GM11168 (cell line): Measurements from ENCODE around the gene TEPSIN.

Experiments
- in situ Hi-C: fragments of 300-500 bp; cut with MboI; formaldehyde crosslinking; loops from one replicate; pipeline ENCODE4 v1.12.0; 2022; ENCODE audit warnings: low sequenced_read_pairs; ENCODE audit not compliant: unreplicated experiment

TEPSIN gene

DNA sequence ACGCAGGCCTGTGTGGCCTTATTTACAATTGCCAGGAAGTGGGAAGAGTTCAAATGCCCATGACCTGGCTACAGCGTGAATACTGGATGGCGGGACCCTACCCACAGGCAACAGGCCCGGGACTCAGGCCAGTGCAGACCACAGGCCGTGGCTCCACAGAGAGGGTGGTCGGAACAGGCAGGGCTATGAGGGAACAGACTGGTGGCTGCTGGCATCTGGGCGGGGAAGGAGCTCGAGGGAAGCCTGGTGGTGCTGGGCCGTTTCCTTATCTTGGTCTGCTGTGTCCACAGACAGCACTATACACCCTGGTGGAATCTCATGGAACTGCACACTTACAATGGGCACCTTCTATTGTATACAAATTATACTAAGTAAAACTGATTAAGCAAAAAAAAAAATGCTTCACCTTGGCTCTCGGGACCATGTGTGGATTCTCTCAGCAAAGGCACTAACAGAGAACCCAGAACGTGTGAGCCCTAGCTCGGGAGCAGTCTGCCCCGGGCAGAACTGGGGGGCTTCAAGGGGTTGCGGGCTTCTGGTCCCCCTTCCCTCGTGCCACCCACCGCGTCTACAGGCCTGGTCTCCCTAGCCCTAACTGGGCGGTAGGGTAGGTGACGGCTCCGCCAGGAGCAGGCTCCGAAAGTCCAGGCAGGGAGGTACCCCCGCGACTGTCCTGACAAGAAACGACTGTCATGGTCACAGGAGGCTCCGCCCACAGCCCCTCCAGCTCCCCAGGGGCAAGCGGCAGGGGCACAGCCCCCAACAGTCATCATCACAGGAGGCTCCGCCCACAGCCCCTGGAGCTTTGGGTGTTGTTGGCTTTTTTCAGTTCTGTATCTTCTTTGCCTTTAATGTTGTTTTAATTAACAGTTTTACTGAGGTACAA lies 37.9 kb downstream of the TEPSIN start:
- in situ Hi-C loops: no loop called here

DNA sequence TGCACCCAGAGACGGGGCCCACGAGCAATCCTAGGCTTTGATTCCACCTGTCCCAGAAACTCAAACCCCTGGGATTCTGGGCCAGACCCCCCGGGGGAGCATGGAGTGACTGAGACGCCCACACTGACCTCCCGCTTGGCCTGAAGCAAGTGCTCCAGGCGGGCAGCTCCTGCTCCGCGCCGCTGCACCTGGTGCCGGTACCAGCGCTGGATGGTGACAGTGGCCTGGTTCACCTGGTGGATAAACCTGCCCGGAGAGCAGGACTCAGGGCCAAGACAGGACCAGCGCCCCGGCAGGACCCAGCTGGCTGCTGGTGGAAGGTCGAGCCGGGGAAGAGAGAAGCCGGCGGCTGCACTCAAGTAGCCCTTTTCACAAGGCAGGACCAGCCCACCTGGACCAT lies 38.7 kb downstream of the TEPSIN start:
- in situ Hi-C loops: no loop called here

DNA sequence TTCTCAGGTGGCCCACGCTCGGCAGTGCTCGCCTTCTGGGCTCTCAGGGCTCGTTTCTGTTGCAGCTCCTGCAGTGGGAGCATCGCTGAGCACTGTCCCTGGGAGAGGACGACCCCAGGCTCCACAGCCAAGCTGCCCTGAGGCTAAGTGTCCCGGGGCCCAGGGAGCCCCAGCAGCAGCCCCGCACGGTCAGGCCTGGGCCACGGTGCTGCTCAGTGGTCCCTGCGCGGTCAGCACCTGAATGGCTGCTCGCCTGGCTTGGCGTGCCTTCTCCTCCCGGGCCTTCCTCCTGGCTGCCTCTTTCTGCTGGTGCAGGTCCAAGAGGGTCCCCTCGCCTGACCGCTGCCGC lies 39.4 kb downstream of the TEPSIN start:
- in situ Hi-C loops: no loop called here

DNA sequence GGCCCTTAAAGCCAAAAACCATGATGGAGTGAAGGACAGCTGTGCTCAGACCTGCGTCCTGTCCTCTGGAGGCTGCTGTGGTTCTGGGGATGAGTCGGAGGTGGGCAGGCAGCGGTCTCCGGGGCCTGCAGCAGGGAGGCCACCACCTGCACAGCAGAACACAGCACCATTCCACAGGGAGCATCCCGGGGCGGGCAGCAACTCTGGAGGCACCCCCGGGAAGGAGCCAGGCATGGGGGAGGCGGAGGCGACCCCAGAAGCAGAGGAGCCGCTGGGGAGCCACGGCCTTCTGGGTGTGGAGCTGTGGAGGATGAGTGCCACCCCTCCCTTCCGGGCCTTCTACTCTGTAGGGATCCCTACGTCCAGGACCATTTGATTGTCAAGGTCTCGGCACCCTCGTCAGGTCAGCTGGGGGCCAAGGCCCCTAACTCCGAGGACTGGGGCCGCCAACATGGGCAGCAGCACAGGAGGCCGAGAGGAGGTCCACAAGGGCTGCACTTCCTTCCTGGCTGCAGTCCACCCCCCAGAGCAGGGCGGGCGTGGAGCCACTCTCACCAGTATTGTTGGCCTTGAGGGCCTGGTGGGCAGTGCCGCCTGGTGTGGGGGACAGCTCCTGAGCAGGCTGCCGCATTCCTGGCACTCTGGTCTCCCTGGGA lies 39.9 kb downstream of the TEPSIN start:
- in situ Hi-C loops: no loop called here

DNA sequence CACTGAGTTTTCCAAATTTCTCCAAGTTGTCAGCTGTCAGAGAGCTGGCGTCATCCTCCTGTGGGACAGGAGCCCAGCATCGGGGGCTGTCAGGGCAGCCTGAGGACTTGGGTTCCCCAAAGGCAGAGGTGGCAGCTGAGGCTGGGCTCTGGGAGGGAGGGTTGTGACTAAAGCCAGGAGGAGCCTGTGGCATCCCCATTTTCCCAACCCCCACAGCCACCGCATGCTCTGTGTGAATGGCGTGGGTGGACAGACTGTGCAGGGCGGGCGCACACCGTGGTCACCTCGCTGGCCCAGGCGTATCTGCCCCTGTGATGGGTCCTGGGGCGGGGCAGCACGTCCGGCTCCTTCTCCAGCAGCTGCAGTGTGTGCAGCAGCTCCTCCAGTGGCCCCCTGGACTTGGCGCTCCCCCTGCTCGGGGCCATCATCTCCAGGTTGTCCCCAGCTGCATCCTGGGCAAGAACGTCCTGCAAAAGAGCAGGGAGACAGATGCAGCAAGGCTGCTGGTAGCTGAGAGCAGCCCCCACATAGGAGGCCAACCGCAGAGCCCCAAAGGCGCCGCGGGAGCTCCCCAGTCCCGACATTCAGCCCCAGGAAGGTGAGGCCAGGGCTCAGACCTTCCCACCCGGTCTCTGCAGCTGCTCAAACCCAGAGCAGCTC lies 40.9 kb downstream of the TEPSIN start:
- in situ Hi-C loops: no loop called here

DNA sequence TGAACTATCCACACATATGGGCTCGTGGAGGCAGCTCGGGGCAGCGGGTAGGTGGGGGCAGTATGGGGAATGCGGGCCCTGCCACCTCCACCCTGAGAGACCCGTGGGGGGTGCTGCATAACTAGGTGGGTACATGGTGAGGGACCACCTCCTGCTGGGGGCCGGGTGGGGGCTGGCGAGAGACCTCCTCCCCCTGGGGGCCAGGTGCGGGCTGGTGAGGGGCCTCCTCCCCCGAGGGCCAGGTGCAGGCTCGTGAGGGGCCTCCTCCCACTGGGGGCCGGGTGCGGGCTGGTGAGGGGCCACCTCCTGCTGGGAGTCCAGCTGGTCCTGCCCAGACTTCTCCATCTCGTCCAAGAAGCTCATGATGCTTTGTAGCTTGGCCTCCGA lies 41.5 kb downstream of the TEPSIN start:
- in situ Hi-C loops: no loop called here

DNA sequence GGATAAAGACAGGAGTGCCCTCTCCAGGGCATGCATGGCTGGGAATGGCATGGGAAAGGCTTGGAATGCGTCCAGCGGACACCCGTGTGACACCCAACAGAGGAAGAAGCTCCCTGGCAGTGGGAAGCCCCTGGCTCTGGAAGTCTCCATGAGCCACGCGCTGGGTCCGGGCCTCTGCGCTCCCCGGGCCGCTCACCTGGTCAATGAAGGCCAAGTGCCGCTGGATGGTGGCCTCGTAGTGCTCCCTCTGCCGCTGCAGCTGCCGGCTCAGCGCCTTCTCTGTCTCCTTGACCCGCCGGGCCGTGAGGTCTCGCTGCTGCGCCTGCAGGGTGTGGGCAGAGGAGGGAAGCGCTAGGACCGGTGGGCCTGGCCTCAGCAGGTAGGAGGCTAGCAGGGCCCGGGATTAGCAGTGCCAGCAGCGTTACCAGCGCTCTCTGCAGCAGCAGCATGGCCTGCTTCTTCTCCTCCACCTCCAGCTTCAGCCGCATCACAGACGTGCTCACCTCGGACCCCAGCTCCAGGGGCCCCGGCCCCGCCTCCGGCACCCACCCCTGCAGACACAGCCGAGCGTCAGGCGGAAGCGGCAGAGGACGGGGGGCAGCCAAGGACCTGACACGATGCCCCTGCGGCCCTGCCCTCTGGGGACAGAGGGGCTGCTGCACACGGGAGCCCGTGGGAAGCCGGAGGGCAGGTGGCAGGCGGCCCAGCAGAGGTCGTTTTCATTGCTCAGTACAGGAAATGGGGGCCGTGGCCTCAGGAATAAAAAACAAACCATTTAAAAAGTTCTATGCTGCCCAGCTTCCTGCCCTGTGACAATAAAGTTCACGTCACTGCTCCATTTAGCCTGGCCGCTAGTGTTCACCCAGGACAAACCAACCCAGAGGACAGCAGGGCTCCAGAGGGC lies 42.1 kb downstream of the TEPSIN start:
- in situ Hi-C loops: no loop called here

DNA sequence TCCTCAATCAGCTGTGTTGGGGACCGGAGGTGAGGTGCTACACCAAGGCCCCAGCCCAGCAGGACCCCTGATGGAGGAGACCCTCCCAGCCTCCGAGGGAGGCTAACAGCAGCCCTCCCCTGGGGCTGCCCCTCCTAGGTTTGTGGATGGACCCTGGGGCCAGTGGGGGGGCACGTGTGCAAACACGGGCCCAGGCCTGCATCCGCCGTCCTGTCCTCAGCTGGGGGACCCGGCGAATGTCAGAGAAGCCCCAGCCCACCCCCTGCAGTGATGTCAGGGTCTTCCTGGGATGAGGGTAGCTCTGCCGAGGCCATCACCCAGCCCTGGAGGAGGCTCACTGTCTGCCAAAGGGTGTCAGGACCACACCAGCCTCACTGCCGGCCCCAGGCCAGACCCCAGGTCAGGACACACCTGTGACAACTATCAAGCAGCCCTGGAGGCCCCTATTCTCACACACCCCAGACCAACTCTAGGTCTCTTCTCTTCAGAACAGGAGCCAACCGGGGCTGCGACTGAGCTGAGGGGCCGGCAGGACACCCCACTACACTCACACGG lies 42.8 kb downstream of the TEPSIN start:
- in situ Hi-C loops: no loop called here

DNA sequence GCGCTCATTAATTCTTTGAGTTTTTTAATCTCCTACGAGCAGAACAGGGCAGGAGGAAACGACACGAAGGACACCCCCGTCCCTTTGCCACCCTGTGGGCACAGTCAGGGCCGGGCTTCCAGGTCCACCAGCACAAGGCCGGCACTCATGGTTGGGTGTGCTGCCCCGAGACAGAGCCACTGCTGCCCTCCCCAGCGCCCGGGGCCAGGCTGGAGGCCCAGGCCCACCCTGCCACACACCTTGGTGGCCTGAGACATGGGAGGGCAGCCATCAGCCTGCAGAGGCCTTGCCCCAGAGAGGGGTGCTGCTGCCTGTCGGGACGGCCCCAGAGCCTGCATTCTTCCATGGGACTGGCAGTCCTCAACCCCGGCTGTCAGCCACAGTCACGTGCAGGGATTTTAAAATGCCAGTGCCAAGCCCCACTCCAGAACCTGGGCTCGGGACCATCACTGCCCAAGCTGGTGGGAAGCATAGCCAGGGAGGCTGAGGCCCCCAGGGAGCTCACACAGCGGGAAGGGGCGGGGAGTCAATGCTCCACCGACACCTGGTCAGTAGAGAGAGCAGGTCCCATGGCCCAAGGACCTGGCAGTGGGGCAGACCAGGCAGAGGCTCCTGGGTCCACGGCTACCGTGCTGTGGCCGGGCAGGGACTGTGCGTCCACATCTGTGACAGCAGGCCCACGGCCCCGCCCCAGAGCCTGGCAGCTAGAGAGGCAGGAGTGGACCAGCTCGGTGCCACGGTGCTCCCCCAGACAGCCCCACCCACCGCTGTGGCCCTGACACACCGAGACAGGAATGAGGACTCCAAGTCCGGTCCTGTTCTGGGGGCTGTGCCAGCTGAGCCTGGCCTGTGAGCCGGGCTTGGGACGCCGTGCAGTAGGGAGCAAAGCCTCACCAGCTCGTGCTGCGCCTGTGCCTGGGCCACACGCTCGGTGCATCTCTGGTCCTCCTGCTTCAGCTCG lies 43.6 kb downstream of the TEPSIN start:
- in situ Hi-C loops: no loop called here

DNA sequence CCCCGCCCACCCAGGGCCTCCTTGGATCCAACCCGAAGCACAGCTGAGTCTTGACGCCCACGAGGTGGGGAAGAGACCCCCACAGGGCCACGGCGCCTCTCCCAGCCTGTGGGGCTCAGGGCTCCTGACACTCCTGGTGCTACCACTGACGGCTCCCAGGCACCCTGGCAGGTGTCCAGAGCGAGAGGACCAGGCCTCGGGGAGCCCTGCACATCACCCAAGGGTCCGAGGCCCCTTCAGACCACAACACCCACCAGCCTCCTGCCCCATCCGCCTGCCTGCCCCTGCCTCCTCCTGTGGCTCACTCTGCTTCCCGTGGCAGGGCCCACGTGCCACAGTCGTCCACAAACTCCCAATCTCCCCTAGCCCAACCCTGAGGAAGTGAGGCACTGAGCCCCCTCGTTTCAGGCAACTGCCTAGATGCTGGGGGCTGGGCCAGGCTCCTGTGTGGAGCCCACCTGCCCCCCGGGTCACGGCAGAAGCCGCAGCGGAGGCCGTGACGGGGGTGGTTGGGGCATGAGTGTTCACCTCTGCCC lies 44.6 kb downstream of the TEPSIN start:
- in situ Hi-C loops: no loop called here

DNA sequence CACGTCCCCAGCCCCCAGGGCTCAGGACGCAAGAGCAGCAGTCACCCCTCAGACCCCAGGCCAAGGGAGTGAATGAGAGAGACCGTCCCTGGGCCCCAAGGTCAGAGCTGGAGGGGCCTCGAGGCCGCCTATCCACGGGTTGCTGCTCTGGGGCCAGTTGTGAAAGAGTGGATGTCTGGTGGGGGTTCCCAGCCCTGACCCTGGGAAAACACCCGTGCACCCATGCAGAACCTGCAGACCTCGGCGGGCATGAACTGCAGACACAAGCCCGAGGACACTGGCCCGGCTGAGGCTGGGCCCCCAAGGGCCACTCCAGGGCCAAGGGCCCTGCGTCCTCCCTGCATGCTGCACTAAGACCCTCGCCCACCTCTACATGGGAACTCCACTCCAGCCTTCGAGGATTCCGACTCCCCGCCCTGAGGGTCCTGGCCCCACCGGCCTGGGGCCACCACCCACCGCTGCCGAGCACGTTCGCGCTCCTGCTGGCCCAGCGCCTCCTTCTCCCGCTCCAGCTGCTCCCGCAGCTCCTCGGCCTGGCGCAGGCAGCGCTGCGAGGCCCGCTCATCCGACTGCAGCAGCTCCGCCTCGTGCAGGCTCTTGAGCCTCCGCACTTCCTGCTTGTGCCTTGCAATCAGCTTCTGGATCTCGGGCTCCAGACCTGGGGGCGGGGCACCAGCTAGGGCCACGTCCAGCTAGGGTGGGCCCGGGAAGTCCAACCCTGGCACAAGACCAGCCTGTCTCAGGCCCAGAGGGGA lies 45.2 kb downstream of the TEPSIN start:
- in situ Hi-C loops: no loop called here

DNA sequence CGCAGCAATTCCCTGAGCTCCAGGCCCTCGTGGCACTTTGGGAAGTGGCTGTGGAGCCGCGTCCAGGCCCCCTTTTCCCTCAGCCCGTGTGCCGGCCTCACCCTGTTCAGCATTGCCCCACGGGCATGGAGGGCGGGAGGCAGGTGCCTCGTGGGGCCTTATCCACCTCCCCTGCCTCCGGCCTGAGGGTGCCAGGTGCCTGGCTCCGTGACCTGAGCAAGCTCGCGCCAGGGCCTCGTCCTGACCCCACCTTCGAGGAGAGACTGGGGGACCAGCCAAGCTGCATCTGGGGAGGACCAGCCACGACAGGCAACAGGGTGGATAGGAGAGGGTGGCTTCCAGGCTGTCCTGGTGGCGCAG lies 45.8 kb downstream of the TEPSIN start:
- in situ Hi-C loops: no loop called here

DNA sequence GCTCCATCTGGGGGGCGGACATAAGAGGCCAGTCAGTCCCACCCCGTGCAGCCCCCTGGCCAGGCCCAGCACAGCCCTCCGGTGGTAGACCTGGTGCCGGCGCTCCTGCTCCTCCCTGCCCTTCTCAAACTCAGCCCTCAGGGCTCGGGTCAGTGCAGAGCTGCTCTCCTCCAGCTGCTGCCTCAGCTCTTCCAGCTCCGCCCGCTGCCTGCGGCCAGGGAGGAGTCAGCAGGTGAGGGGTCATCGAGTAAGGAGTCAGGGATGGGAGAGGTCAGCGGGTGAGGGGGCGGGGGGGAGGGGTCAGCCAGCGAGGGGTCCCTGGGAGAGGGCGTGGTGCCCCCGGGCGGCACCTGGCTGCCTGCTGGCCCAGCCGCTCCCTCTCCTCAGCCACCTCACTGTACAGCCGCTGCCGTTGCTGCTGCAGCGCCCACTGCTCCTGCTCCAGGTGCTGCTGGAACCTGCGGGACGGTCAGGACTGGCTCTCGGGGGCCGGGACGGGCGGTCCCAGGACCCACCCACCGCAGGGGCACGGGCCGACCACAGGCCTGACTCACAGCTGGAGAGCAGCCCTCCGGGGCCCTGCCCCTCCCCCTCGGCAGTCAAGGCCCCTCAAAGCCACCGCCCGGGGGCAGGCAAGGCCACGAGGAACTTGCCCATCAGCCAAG lies 46.3 kb downstream of the TEPSIN start:
- in situ Hi-C loops: no loop called here

DNA sequence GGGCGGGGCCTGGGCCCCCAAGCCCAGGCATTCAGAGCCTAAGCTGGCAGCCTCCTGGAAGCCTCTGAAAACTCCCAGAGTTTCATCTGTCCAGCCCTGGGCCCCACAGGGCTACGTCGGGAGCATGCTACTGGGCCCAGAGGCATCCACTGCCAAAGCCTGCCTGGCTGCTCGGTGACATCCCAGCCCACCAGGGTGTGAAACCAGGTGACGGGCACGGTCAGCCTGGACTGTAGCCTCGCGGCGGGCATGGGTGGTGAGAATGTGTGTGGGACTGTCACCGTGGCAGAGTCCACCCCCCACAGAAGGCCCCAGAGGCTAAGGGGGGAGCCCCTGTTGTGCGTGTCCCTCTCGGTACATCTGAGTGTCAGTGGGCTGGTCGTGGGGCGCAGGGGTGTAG lies 47.2 kb downstream of the TEPSIN start:
- in situ Hi-C loops: no loop called here

DNA sequence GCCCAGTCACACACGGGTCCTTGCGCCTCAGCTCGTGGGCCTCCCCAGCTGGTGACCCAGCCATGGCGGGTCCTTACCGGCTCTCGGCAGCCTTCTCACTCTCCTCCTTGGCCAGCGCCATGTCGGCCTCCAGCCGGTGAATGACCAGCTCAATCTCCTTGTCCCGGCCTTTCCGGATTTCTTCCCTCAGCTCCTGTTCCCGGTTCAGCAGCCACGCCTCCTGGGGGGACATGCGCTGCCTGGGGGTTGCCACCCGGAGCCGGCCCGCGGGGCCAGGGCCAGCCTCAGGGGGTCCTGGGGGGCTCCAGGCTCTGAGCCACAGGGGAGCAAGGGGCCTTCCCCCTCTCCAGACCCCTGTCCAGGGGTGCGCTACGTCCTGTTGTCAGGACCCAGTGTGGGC lies 47.7 kb downstream of the TEPSIN start:
- in situ Hi-C loops: no loop called here

DNA sequence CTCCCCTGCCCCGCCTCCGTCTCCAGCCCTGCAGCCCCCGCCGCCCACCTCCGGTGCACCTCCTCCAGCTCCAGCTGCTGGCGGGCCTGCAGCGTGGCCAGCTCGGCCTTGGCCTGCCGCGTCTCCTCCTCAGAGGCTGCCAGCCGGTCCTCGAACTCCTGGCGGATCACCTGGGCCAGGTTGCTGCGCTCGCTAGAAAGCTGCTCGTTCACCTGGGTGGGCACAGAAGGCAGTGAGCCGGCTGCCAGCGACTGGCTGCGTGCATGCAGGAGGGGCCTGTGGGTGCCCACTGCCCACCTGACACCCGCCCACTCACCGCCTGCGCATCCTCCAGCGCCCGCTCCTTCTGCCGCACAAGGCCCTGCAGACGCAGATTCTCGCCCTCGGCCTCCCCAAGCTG lies 48.3 kb downstream of the TEPSIN start:
- in situ Hi-C loops: no loop called here

DNA sequence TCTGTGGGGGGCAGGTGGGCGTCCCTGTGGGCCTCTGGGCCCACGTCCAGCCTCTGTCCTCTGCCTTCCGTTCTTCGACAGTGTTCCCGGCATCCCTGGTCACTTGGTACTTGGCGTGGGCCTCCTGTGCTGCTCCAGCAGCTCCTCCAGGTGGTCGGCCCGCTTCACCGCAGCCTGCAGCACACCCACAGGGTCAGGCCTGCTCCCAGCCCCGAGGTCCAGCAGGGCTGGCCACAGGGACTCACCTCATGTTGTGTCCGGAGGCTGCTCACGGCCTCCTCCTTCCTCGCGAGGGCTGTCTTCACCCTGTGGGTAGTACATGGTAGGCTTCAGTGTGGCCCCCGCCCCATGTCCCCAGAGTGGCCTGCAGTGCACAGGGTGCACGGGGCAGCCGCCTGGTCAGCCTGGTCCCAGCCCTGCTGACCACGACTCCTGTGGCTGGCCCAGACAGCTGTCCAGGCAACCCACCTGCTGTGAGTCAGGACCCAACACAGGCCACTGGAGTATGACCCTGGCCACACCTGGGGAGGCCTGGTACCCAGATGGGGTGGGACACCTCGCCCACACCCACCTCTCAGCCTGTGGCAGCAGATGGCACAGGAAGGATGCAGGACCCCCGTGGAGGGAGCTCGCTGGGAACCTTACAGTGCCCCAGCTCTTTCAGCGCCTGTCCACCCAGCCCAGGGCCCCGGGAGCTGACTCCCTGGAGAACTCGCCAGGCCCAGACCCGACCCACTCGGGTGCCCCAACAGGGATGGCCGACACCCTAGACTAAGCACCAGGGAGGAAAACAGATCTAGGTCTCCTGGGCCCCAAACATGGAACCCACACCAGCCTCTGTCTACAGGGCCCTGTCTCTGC lies 49.0 kb downstream of the TEPSIN start:
- in situ Hi-C loops: no loop called here
